DMS 273 (cell line): ENCODE measurements around the gene CPEB1.
"Not testable (repeated sequence)": the region's sequence is repeated elsewhere in the genome, so short reads cannot be mapped to it uniquely, and the experiment has no call there.

Experiments
- DNase-seq: peaks from one replicate; lab custom pipeline; 2025; ENCODE audit not compliant: unreplicated experiment; lab: John Stamatoyannopoulos, UW

CPEB1 gene

DNA sequence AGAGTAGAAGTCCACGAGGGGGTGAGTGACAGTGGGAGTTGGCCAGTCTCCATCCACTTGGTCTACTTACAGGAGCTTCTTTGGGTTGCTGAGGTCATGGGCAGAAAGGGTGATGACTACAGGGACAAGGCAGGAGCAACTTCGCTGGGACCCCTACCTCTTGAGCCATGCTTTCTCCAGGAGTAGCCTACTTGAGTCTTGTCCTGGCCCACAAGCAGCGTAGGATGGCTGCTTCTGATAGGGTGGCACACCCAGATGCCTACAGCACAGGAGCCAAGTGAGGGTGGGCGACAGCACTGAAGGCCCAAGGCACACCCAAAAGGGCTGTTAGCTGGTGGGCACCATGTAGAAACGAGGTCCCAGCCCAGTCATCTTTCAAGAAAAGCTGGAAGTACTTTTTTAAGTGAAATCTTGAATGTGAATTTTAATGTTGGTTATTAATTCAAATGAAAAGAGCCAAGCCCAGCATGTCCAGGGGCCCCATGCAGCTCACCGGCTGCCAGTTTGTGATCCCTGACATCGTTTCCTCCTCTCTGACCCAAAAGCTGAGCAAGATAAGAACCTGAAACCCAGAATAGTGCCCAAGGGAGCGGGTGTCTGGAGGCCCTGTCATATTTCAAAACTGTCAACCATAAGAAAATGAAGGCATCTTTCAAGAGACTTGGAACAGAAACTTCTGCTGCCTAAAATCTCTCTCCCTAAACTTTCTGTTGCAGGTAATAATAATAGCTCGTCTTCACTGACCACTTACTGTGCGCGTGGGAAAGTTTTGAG is 2.2 kb upstream of the CPEB1 start:
- no peak for DNase-seq

DNA sequence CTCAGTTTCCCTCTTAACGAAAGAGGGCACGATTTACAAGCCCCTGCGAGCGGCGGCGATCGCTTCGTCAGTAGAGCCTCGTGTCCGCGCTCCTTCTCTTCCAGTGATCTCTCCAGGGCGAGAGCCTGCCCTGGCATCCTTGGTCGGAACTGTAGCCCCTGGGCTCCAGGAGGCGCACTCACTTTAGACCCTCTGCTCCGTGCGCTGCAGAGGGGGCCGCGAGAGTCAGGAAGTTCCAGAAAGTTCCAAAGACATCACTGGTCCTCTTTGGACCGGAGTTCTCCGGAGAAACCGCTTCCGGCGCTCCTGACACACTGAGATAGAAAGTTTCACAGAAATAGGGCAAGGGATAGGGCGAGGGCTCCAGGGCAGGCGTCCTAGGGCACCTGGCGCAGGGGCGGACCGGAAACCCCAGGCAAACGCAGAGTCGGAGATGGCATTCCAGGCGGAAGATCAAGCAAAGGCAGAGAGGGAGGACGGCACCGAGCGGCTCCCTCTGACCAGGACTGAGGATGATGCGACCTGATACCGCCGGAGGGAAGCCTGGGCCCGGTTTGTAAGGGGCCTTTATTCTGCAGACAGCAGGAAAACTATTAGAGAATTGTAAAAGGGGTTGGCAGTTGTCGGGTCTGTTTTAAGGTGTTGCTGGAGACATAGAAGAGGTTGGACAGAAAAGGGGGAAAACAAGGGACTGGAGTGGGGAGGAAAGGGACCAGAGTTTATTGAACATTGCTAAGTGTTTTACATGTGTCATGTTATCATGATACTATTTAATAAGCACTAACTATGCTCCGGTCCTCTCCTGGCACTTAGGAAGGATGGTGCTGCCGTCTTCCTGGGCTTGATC is 1.3 kb upstream of the CPEB1 start:
- no peak for DNase-seq

DNA sequence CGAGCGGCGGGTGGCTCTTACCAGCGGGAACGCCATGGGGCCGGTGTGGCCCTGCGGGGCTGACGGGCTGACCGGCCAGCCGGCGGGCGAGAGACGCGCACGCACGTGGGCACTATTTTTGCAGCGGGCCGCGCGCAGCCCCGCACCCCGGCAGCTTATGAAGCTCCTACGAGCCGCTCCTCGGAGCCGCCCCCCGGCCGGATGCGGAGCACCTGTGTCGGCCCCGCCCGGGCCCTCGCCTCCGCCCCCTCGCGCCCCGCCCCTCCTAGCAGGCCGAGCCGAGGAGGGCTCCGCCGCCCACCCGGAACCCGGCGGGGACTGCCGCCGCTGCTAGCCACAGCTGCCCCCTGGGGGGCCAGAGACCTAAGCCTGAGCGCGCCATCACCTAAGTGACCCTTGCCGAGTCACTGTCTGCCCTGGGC is 683 bp upstream of the CPEB1 start:
- peak; percentile 69 for DNase-seq

DNA sequence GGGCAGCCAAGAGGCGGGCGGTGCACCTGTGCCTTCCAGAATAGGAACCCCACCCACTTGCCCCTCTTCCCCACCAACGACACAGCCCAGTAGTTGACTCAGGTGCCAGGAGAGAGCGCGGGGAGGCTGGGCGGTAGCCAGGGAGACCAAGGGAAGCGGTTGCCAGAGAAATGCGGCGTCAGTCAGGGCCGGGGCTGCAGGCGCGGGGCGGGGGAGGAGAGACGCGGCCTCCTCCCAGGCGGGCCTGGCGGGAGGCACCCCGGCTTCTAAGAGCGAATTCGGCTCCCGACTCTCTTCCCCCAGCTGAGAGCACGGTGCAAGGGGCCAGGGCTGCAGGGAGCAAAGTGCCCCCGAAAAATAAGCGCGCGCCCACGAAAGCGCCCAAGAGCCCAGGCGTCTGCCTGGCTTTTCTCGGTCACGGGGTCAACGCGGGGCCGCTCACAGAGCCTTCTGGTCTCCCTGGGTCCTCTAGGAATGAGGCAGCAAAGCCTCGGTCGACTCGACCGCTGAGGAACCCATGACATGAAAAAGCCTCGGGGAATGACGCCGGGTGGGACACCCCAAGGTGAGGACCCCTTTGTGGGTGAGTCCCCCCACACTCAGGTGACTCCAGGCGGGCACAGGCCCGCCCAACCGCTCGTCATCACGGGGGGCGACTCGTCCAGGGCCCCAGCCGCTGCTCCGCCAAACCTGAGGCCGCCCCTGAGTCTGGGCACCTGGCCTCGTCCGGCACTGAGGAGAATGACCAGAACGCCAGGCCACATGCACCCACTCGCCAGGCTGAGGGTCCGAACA is 716 bp downstream of the CPEB1 start:
- peak; percentile 64 for DNase-seq

DNA sequence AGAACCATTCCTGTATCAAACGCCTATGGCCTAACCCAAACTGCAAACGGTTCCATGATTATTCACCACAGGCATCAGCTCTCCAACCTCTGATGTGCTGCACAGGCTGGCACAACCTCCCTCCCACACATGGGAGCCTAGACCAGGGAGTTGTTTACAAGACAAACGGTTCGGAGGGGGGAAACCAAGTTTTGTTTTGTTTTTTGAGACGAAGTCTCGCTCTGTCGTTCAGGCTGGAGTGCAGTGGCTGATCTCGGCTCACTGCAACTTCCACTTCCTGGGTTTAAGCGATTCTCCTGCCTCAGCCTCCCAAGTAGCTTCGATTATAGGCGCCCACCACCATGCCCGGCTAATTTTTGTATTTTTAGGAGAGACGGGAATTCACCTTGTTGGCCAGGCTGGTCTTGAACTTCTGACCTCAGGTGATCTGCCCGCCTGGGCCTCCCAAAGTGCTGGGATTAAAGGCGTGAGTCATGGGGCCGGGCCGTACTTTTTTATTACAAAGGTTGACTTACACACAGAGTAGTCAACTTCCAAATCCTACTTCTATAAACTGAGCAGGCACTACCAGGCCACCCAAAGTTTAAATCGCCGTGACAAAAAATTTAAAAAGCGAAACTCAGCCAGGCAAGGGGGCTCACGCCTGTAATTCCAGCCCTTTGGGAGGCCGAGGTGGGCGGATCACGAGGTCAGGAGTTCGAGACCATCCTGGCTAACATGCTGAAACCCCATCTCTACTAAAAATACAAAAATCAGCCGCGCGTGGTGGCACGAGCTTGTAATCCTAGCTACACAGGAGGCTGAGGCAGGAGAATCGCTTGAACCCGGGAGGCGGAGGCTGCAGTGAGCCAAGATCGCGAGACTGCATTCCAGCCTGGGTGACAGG is 2.0 kb downstream of the CPEB1 start:
- not testable (repeated sequence) for DNase-seq

DNA sequence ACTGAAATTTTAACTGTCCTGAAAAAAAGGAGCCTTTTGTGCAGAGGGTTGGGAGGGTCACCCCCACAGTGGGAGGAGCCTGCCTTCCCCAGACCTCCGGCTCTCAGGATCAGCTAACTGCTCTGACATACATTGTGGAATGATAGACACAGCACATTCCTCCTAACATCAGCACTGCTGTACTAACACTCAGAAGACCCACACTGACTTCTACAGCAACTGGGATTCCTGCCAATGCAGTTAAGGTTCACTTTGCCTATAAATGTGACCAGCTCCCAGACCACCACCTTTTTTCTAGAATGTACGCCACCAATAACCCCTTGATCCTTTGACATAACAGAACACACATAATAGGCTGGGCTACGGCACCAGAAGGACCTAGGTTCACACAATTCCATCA is 3.2 kb downstream of the CPEB1 start:
- peak; percentile 14 for DNase-seq

DNA sequence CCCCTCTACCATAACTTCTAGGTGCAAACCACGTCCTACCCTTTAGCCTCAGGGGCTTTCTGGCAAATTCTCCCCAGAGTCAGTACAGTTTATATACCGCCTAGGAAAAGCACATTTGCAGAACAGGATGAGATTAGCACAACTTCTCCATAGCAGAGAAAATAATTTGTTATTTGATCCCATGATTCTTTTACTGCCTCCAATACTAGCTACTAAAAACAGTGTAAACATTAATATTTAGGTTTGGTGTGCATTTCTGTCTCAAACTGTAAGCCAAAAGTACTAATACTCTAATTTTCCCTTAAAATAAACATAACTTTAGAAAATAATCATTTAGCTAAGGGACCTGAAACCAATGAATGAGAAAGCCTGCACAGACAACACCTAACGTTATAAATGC is 4.5 kb downstream of the CPEB1 start:
- DNase-seq: no peak

DNA sequence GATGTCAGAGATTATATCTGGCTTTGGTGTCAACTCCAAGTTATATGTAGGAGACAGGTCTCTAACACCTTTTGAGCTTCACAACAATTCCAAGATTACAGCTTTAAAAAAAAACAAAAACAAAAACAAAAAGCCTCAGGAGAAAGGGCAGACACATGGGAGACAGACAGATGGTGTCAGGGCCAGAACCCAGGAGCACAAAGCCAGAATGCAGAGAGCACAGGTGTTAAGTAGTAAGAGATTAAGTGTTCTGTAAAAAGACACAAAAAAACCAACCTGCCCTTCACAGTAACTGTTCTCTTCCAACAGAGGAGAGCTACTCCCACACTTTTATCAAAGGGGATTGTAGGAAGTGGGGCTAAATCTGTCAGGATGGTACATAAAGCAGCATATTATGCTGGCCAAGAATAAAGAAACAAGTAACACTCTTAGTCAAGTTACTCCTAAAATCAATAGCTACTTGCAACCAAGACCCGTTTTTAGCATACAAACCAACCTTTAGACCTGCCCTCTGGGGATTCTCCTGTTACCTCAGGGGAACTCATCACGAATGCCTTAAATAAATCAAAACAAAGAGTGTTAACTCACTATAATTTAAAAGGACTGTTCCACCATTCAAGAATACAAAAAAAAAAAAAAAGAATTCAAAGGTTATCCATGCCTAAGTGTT is 5.9 kb downstream of the CPEB1 start:
- peak; percentile 43 for DNase-seq

DNA sequence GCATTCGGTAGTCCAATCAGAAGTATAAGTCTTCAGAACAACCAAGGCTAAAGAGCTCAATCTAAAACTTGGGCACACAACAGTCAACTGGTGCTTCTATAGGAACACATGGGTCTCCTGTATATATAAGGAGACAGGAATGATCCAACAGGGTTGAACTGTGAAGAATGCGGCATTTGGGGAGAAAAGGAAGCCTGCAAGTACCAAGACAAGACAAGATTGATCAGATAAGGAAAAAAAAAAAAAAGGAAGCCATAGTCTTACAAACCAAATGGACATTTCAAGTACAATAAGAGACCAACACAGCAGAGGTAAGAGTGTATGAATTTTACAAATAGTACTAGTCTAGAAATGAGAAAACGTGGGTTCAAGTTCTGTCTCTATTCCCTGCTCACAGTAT is 6.5 kb downstream of the CPEB1 start:
- no peak for DNase-seq

DNA sequence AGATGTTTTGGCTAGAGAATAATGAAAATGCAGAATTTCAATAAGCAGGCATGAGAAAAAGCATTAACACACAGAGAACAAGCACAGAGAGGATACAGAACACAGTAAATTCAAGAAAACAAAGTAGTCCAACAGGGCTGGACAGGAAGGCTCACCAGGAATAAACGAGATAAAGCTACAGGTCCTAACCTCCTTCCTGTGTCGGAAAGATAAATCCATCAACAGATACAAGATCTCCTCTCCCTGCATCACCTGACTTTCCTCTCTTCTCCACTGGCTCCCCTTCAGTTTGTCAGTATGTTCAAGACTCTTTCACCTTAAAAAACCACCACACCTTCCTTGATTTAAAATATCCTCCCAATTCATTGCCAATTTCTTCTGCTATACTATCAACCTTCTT is 11.4 kb downstream of the CPEB1 start:
- DNase-seq: no peak

DNA sequence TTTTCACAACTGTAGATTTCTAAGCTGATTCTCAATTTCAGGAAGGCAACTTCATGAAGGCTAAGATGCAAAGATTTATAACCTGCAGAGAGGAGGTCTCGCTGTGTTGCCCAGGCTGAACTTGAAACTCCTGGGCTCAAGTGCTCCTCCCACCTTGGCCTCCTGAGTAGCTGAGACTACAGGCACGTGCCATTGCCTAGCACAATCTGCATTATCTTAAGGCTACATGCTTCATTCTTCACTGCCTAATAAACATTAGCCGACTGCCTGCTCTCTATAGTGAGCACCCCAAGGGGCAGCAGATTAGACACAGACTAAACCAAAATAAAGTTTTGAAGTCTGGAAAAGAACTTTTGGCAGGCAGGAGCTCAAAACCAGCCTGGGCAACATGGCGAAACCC is 17.1 kb downstream of the CPEB1 start:
- no peak for DNase-seq

DNA sequence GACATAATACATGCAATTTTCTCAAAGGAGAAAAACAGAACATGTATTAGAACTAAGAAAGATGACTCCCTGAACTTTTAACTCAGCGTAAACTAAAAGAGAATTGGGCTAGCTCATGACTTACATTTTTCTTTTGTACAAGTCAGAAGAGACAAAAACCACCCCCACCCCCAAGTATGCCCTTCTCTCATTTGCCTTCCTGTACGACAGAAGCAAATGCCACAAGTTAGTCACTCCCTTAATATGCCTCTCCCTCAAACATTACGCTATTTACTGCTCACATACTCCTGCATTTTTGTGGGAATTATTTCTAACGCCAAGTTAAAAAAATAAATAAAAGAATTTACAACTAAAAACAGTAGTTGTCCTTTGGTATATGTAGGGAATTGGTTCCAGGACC is 22.0 kb downstream of the CPEB1 start:
- DNase-seq: no peak

DNA sequence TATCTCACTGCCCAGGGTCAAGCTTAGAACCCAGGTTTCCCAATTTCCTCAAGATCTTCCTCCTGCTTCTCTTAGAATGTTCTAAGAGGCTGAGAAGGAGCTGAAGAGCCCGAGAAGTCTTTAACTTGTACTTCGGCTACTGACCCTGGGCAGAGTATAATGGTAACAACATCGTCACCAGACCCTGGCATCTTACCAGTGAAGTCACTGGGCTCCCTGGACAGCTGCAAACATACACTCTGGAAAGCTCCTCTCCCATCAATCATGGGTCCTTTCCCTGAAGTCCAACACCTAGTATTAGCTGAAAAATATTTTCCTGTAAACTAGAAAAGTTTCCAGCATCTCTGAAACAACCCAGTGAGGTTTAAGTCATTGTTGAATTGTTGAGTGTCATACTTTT is 22.7 kb downstream of the CPEB1 start:
- no peak for DNase-seq

DNA sequence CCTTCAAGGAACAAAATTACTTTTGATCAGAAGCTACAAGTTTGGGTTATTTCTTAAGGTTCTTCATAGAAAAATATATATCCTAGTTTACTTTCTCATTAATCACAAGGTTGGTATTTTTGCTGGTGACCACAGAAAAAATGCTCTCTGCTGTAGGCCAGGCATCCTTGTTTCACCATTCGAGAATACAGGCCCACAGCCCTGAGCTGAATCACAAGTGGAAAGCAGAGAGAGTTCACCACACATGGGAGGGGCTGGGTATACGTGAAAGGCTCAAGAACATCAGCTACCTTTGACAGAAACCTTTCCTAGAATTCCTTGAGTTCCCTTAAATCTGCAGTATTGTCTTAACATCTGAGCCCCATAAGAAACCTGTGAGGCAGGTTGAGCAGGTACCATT is 23.2 kb downstream of the CPEB1 start:
- DNase-seq: no peak

DNA sequence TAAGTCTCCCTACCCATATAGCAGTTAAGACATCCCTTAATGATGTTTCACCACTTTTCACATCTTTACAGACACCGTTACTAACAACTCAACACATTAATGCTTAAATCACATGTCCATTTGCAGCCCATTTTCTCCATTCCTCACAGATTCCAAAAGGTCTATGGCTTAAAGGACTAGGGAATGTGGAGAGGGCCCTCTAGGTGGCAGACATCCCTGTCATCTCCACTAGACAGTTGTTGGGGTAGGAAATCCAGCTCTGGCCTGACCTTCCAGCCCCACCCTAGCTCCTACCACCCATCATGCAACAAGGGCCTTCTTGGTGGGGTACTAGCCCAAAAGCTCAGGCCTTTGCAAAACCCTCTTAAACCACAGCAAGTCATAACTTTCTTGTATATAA is 25.2 kb downstream of the CPEB1 start:
- DNase-seq: peak; percentile 4

DNA sequence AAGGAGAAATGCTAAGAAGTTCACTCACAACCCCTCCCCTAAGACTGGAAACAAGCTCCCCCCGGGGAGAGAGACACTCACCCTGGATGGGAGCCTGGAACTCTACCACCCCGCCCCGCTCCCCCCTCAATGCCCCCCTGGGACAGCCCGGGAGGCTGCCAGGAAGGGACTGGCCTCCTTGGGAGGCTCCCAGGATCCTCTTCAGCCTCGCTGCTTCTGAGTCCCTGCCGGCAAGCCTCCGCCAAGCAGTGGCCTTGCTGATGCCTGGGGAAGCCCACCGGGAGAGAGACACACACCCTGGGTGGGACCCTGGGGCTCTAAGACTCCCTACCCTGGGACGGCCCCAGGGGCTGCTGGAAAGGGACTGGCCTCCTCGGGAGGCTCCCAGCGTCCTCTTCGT is 33.4 kb downstream of the CPEB1 start:
- DNase-seq: no peak

DNA sequence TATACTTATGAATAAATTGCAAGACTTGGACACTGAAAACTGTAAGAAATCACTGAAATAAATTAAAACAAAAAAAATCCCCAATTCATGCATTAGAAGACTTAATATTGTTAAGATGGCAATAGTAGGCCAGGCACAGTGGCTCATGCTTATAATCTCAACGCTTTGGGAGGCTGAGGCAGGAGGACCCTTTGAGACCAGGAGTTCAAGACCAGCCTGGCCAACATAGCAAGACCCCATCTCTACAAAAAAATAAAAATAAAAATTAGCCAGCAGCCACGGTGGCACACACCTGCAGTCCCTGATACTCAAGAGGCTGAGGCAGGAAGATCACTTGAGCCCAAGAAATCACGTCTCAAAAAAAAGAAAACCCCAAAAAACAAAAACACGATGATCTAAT is 35.8 kb downstream of the CPEB1 start:
- DNase-seq: no peak

DNA sequence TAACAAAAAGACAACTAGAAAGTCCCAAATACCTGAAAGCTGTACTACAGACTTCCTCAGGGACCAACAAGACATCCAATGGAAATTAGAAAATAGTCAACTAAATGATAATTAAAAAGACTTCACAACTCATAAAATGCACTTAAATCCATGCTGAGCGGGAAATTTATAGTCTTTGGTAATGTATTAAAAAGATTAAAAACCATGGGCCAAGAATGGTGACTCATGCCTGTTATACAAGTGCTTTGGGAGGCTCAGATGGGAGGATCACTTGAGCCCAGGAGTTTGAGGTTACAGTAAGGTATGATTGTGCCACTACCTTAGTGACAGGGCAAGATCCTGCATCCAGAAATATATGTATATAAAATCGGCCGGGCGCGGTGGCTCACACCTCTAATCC is 45.0 kb downstream of the CPEB1 start:
- no peak for DNase-seq

DNA sequence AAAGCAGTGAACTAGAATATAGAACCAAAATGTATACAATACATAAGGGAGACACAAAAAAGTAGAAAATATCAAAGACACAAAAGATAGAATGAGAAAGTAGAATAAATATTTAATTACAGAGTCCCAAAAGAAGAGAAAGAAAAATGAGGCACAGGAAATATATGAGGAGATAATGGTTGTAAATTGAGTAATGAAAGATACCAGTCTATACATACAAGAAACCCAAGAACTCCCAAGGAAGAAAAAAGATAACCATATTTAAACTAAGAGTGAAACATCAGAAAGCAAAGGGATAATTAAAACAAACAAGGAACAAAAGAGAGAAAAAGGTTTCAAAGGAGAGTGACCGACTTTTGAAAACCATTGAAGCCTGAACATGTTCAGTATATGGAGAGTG is 47.3 kb downstream of the CPEB1 start:
- no peak for DNase-seq

DNA sequence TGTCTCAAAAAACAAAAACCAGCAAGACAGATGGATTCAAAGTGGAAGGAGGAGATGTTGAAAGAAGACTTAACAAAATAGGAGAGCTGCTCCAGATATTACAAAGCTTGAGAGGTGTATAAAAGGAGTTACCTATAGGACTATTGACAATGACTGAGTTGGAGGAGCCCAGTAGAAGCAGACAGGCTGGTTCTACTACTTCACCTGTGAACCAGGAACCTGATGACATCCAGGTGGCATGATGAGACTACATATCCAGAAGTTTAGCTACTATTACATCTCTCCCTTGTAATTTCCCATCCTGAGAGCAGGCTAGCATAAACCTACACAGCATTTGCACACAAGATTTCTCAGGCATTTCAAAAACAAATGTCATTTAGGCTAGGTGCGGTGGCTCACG is 49.3 kb downstream of the CPEB1 start:
- no peak for DNase-seq
